Hepatocyte (in vitro differentiated cells): ENCODE data around the gene PLXNC1. TPM values are rescaled to one million over a fixed set of nuclear protein-coding genes. Genes with fewer than 3 reads are reported as not detected.

Experiments
- DNase-seq: peaks from one replicate; pipeline ENCODE4 v3.0.0-alpha.2; 2016; ENCODE audit warnings: low spot score
- H2AFZ ChIP-seq: fragments of 200-600 bp; sonication (generic); 2 replicates; pipeline ENCODE4 v1.6.0; 2016; ENCODE audit warnings: antibody characterized with exemption, mild to moderate bottlenecking
- H3K27ac ChIP-seq: fragments of 200-600 bp; sonication (generic); 2 replicates; pipeline ENCODE4 v1.5.1; 2016; ENCODE audit warnings: mild to moderate bottlenecking
- H3K27me3 ChIP-seq: fragments of 200-600 bp; sonication (generic); 2 replicates; pipeline ENCODE4 v1.6.1; 2016
- H3K36me3 ChIP-seq: fragments of 200-600 bp; sonication (generic); replicated peaks from 2 replicates; pipeline ENCODE4 v1.5.1; 2016; ENCODE audit warnings: low read depth; ENCODE audit not compliant: insufficient read depth
- H3K4me1 ChIP-seq: fragments of 200-600 bp; sonication (generic); 2 replicates; pipeline ENCODE4 v1.5.1; 2016; ENCODE audit warnings: mild to moderate bottlenecking, moderate library complexity; ENCODE audit not compliant: insufficient read depth
- H3K4me2 ChIP-seq: fragments of 200-600 bp; sonication (generic); 2 replicates; pipeline ENCODE4 v1.6.0; 2016
- H3K4me3 ChIP-seq: fragments of 200-600 bp; sonication (generic); 2 replicates; pipeline ENCODE4 v1.5.1; 2016; ENCODE audit warnings: mild to moderate bottlenecking
- H3K79me2 ChIP-seq: fragments of 200-600 bp; sonication (generic); 2 replicates; pipeline ENCODE4 v1.6.0; 2017; ENCODE audit warnings: mild to moderate bottlenecking
- H3K9me2 ChIP-seq: fragments of 200-600 bp; sonication (generic); replicated peaks from 2 replicates; pipeline ENCODE4 v1.6.0; 2017; ENCODE audit warnings: mild to moderate bottlenecking; ENCODE audit not compliant: insufficient read depth
- H3K9me3 ChIP-seq: fragments of 200-600 bp; sonication (generic); 2 replicates; pipeline ENCODE4 v1.5.1; 2016; ENCODE audit warnings: low read depth, mild to moderate bottlenecking
- H4K20me1 ChIP-seq: fragments of 200-600 bp; sonication (generic); 2 replicates; pipeline ENCODE4 v1.6.0; 2016; ENCODE audit warnings: mild to moderate bottlenecking; ENCODE audit not compliant: insufficient read depth, poor library complexity, severe bottlenecking
- EZH2 ChIP-seq: fragments of 200-600 bp; sonication (generic); IDR thresholded peaks from 2 replicates; pipeline ENCODE4 v1.6.1; 2016; ENCODE audit warnings: antibody characterized with exemption, mild to moderate bottlenecking, borderline replicate concordance
- EZH2phosphoT487 ChIP-seq: fragments of 200-600 bp; sonication (generic); IDR thresholded peaks from one replicate; pipeline ENCODE4 v1.6.1; 2018; ENCODE audit warnings: antibody characterized with exemption, mild to moderate bottlenecking, low read depth, moderate library complexity; ENCODE audit not compliant: unreplicated experiment, severe bottlenecking
- WGBS: methylation state at CpG from one replicate; pipeline ENCODE4 v1.1.6; 2016; ENCODE audit warnings: low lambda C conversion rate; ENCODE audit errors: missing lambda C conversion rate; 5-methylcytosine and 5-hydroxymethylcytosine counted together
- polyA plus RNA-seq: library from polyadenylated mRNA; unstranded; fragments of >200 nt; fragmentation: Nextera tagmentation; extraction: Ambion mirVana; gene quantifications from 2 replicates; pipeline ENCODE4 v1.2.1, GENCODE V29; 2016
- total RNA-seq: library from RNA; depleted of rRNA; stranded (reverse); fragments of >200 nt; gene quantifications from 2 replicates; pipeline ENCODE4 v1.2.3, GENCODE V29; 2014
- TF ChIP-seq, protein P1 (sequence below): fragments of 200-600 bp; sonication (generic); IDR thresholded peaks from 2 replicates; pipeline ENCODE4 v1.5.1; 2016; ENCODE audit warnings: antibody characterized with exemption, mild to moderate bottlenecking; ENCODE audit not compliant: poor library complexity

The PLXNC1 gene
- total and polyA plus RNA-seq, 2 experiments from 2014 or later = 6.7 to 23.2 TPM

GRCh38 chr12:94203181-94203546 is 54.8 kb downstream of the PLXNC1 start:
- H3K27me3 ChIP-seq = no peaks in the 10 kb centered on the region
- 50% methylated on average over 2 of the region's 2 CpGs for WGBS

DNA sequence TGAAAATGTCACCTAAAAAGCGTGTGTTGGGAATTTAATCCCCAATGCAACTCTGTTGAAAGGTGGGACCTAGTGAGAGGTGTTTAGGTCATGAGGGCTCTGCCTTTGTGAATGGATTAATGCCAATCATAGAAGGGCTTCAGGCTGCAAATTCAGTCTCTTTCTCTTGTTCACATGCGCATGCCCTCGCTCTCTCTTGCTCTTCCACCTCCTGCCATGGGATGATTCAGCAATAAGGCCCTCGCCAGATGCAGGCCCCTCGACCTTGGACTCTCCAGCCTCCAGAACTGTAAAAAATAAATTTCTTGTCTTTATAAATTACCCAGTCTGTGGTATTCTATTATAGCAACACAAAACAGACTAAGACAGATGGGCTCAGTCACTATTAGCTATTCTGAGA is 55.4 kb downstream of the PLXNC1 start:
- H3K27me3 ChIP-seq = no peaks in the 10 kb centered on the region
- no peaks in the 10 kb centered on the region for H3K79me2 ChIP-seq
- no peak for TF ChIP-seq EZH2phosphoT487
- H3K9me3 ChIP-seq = no peaks in the 10 kb centered on the region
- 88% methylated on average over 5 of the region's 5 CpGs for WGBS
- no peak overlapping the region for H3K4me2 ChIP-seq
- peak overlapping the region; percentile 5 for H3K27ac ChIP-seq
- no peaks in the 10 kb centered on the region for H3K36me3 ChIP-seq
- no peak overlapping the region for H3K4me3 ChIP-seq
- no peaks in the 10 kb centered on the region for H3K9me2 ChIP-seq
- DNase-seq = no peak
- no peak overlapping the region for H2AFZ ChIP-seq
- peaks cover 5% of the 10 kb centered on the region for H3K4me1 ChIP-seq
- no peaks in the 10 kb centered on the region for H4K20me1 ChIP-seq

More at GRCh38 chr12:94203181-94203546, 54.8 kb downstream of the PLXNC1 start:
- H3K27ac ChIP-seq = no peak overlapping the region
- H3K9me3 ChIP-seq = no peaks in the 10 kb centered on the region
- no peaks in the 10 kb centered on the region for H3K36me3 ChIP-seq
- no peak overlapping the region for H2AFZ ChIP-seq
- peaks cover 5% of the 10 kb centered on the region for H3K4me1 ChIP-seq
- TF ChIP-seq EZH2 (no peak), EZH2phosphoT487 (no peak)
- TF ChIP-seq, protein P1, sequence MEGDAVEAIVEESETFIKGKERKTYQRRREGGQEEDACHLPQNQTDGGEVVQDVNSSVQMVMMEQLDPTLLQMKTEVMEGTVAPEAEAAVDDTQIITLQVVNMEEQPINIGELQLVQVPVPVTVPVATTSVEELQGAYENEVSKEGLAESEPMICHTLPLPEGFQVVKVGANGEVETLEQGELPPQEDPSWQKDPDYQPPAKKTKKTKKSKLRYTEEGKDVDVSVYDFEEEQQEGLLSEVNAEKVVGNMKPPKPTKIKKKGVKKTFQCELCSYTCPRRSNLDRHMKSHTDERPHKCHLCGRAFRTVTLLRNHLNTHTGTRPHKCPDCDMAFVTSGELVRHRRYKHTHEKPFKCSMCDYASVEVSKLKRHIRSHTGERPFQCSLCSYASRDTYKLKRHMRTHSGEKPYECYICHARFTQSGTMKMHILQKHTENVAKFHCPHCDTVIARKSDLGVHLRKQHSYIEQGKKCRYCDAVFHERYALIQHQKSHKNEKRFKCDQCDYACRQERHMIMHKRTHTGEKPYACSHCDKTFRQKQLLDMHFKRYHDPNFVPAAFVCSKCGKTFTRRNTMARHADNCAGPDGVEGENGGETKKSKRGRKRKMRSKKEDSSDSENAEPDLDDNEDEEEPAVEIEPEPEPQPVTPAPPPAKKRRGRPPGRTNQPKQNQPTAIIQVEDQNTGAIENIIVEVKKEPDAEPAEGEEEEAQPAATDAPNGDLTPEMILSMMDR = no peak
- no peak overlapping the region for H3K4me3 ChIP-seq
- DNase-seq = no peak
- no peaks in the 10 kb centered on the region for H3K79me2 ChIP-seq
- H3K4me2 ChIP-seq = no peak overlapping the region
- H4K20me1 ChIP-seq = no peaks in the 10 kb centered on the region
- H3K9me2 ChIP-seq = no peaks in the 10 kb centered on the region

GRCh38 chr12:94204499-94205247 is 56.3 kb downstream of the PLXNC1 start:
- no peak for TF ChIP-seq EZH2
- TF ChIP-seq, protein P1 = no peak
- no peak for TF ChIP-seq EZH2phosphoT487
- H3K9me2 ChIP-seq = no peaks in the 10 kb centered on the region

DNA sequence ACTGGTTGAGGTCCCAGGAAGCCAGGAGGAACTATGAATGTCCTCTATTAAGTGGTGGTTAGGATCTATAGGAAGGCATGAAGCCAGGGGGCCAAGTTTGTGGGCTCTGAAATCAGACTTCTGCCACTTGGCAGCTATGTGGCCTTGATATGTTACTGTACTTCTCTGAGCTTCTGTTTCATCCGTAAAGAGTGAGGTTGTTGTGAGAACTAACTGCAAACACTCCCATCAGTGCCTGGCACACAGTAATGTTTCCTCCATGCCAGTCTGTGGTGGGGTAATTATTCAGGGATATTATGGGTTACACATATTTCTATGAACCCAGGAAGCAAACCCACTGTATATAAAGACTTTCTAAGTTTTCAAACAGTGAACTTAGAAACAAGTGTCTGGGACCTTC is 57.4 kb downstream of the PLXNC1 start:
- DNase-seq = no peak

More at GRCh38 chr12:94204499-94205247, 56.3 kb downstream of the PLXNC1 start:
- H3K27me3 ChIP-seq = no peaks in the 10 kb centered on the region
- WGBS = 66% methylated on average over 4 of the region's 4 CpGs
- H2AFZ ChIP-seq = no peak overlapping the region
- H3K27ac ChIP-seq = peak overlapping the region; percentile 5
- H3K4me1 ChIP-seq = peaks cover 5% of the 10 kb centered on the region
- H3K79me2 ChIP-seq = no peaks in the 10 kb centered on the region
- no peaks in the 10 kb centered on the region for H4K20me1 ChIP-seq
- no peak for DNase-seq
- no peak overlapping the region for H3K4me3 ChIP-seq
- no peaks in the 10 kb centered on the region for H3K9me3 ChIP-seq
- no peaks in the 10 kb centered on the region for H3K36me3 ChIP-seq
- H3K4me2 ChIP-seq = no peak overlapping the region

More for the DNA sequence above, 57.4 kb downstream of the PLXNC1 start:
- peaks cover 5% of the 10 kb centered on the region for H3K4me1 ChIP-seq
- H3K9me2 ChIP-seq = no peaks in the 10 kb centered on the region
- TF ChIP-seq EZH2 (no peak), EZH2phosphoT487 (no peak)
- TF ChIP-seq, protein P1 = no peak
- no peaks in the 10 kb centered on the region for H3K79me2 ChIP-seq
- H3K27me3 ChIP-seq = no peaks in the 10 kb centered on the region
- no peaks in the 10 kb centered on the region for H3K36me3 ChIP-seq
- no peak overlapping the region for H2AFZ ChIP-seq
- no peak overlapping the region for H3K4me2 ChIP-seq
- 86% methylated on average over 1 of the region's 1 CpG for WGBS
- H4K20me1 ChIP-seq = no peaks in the 10 kb centered on the region
- no peaks in the 10 kb centered on the region for H3K9me3 ChIP-seq
- H3K27ac ChIP-seq = peak overlapping the region; percentile 46
- H3K4me3 ChIP-seq = no peak overlapping the region
